Gastroesophageal sphincter (tissue), 4 donors: ENCODE results near the gene FGF18. TPM values are rescaled to one million over a fixed set of nuclear protein-coding genes. Genes with fewer than 3 reads are reported as not detected.

Experiments
- ATAC-seq: fragments of 150-250 bp; one replicate; pipeline ENCODE4 v1.9.1; 2016; ENCODE audit warnings: mild to moderate bottlenecking, moderate library complexity
- H3K27ac ChIP-seq, 4 donors: fragments of 200-600 bp; sonication (generic) in 3 of 4; 1 replicate in 3 of 4; 2 replicates in 1 of 4; pipeline ENCODE4 v1.5.1; 2016 to 2019
- H3K27me3 ChIP-seq: fragments of 200-600 bp; sonication (generic); one replicate; pipeline ENCODE4 v1.5.1; 2019
- H3K36me3 ChIP-seq, 2 donors: fragments of 200-600 bp; sonication (generic); one replicate each; pipeline ENCODE4 v1.5.1; 2019; ENCODE audit warnings: control low read depth in 1 of 2
- H3K4me1 ChIP-seq, 3 donors: fragments of 200-600 bp; sonication (generic); 1 replicate in 2 of 3; 2 replicates in 1 of 3; pipeline ENCODE4 v1.5.1; 2016 to 2019; ENCODE audit warnings: control low read depth in 2 of 3
- H3K4me3 ChIP-seq, 2 donors: fragments of 200-600 bp; sonication (generic); one replicate each; pipeline ENCODE4 v1.5.1; 2019; ENCODE audit warnings: mild to moderate bottlenecking in 1 of 2, moderate library complexity in 1 of 2
- H3K9me3 ChIP-seq, 3 donors: fragments of 200-600 bp; sonication (generic); one replicate each; pipeline ENCODE4 v1.5.1; 2017 to 2019; ENCODE audit warnings: control low read depth in 2 of 3
- CTCF ChIP-seq, 4 experiments: fragments of 200-600 bp in 2 of 4; fragments of 450-650 bp in 2 of 4; sonication (generic) in 1 of 4; IDR thresholded peaks; one replicate each; pipeline ENCODE4 v1.5.1; 2017 to 2019; ENCODE audit warnings: antibody characterized with exemption in 4 of 4, mild to moderate bottlenecking in 2 of 4, moderate library complexity in 2 of 4
- EP300 ChIP-seq: sonication (generic); formaldehyde crosslinking; IDR thresholded peaks from one replicate; pipeline ENCODE4 v1.6.1; 2017; ENCODE audit warnings: antibody characterized with exemption, mild to moderate bottlenecking
- POLR2A ChIP-seq, 2 donors: fragments of 450-650 bp; IDR thresholded peaks; one replicate each; pipeline ENCODE4 v1.6.1; 2017; ENCODE audit warnings: antibody characterized with exemption in 2 of 2, mild to moderate bottlenecking in 2 of 2, moderate library complexity in 1 of 2
- POLR2AphosphoS5 ChIP-seq: sonication (generic); formaldehyde crosslinking; IDR thresholded peaks from one replicate; pipeline ENCODE4 v1.6.1; 2017; ENCODE audit warnings: antibody characterized with exemption
- WGBS, 2 donors: methylation state at CpG; one replicate each; pipeline ENCODE4 v1.1.5; 2018; ENCODE audit warnings: low coverage in 1 of 2; 5-methylcytosine and 5-hydroxymethylcytosine counted together
- total RNA-seq, 4 donors: library from RNA; depleted of rRNA; stranded (reverse); fragments of >200 nt; gene quantifications; one replicate each; pipeline ENCODE4 v1.1.0, GENCODE V29; 2016

The FGF18 gene
- total RNA-seq, 4 donors from 2014 or later: 1.8 to 2.1 TPM; not detected in 2

DNA sequence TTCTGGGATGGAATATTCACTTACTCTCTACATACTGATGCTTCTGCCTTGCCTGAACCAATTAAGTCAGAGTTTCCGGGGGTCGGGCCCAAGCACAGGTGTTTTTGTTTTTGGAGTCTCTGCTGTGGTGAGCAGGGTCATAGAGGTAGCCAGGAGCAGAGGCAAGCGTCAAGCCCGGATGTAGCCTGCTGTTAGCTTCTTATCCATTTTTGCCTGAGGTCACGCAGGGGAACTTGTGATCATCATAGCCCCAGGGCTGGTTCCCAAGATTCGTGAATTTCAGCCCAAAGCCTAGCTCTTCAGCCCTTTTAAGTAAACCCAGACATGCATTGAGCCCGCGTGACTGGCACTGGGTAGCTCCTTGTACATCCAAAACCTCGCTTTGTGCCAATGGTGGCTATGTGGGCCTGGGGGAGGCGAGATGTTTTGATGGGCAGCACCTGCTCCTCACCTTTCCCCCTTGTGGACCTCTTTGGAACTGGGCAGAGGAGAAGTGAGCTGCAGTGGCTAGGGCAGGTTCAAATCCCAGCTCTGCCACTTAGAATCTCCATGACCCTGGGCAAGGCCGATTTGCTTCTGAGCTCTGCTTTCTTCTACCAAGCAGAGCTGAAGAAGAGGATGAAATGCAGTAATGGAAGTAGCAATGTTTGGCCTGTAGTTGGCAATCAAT, 33.7 kb downstream of the FGF18 start:
- Histone ChIP-seq H3K9me3 (no peaks in the 10 kb centered on the region), H3K27ac (no peak overlapping the region), H3K4me1 (peaks cover 0 to 21% (median 7%) of the 10 kb centered on the region in 3 donors), H3K36me3 (no peaks in the 10 kb centered on the region), H3K4me3 (no peak overlapping the region), H3K27me3 (peaks cover 19% of the 10 kb centered on the region)
- TF ChIP-seq POLR2A (IDR thresholded peaks at IDR 0.05): no peak
- TF ChIP-seq POLR2AphosphoS5: no peak
- TF ChIP-seq CTCF (IDR thresholded peaks at IDR 0.05): no peak
- no peak for TF ChIP-seq EP300
- 96 to 100% methylated on average over 3 to 4 of the region's 11 CpGs for WGBS, 2 donors
- ATAC-seq: no peak

GRCh38 chr5:171453988-171454387, 34.5 kb downstream of the FGF18 start:
- Histone ChIP-seq H3K4me3 (no peak overlapping the region), H3K9me3 (no peaks in the 10 kb centered on the region), H3K27me3 (peaks cover 23% of the 10 kb centered on the region), H3K36me3 (no peaks in the 10 kb centered on the region), H3K4me1 (peaks cover 0 to 21% (median 7%) of the 10 kb centered on the region in 3 donors), H3K27ac (no peak overlapping the region)
- TF ChIP-seq POLR2A (IDR thresholded peaks at IDR 0.05): no peak
- no peak for TF ChIP-seq EP300
- TF ChIP-seq CTCF (IDR thresholded peaks at IDR 0.05): no peak
- TF ChIP-seq POLR2AphosphoS5: no peak
- no peak for ATAC-seq
- 100% methylated on average over 1 of the region's 2 CpGs; no CpG with 5 or more reads in 1 of the 2 donors for whole genome bisulfite sequencing, 2 donors

GRCh38 chr5:171454549-171454948, 35.1 kb downstream of the FGF18 start:
- Histone ChIP-seq H3K27me3 (peaks cover 25% of the 10 kb centered on the region), H3K9me3 (no peaks in the 10 kb centered on the region), H3K27ac (no peak overlapping the region), H3K4me1 (peaks cover 0 to 21% (median 7%) of the 10 kb centered on the region in 3 donors), H3K4me3 (no peak overlapping the region), H3K36me3 (no peaks in the 10 kb centered on the region)
- TF ChIP-seq POLR2A (IDR thresholded peaks at IDR 0.05) (no peak), POLR2AphosphoS5 (no peak), EP300 (no peak), CTCF (IDR thresholded peaks at IDR 0.05) (no peak)
- WGBS, 2 donors: 77% methylated on average over 8 of the region's 10 CpGs; no CpG with 5 or more reads in 1 of the 2 donors
- no peak for ATAC-seq

DNA sequence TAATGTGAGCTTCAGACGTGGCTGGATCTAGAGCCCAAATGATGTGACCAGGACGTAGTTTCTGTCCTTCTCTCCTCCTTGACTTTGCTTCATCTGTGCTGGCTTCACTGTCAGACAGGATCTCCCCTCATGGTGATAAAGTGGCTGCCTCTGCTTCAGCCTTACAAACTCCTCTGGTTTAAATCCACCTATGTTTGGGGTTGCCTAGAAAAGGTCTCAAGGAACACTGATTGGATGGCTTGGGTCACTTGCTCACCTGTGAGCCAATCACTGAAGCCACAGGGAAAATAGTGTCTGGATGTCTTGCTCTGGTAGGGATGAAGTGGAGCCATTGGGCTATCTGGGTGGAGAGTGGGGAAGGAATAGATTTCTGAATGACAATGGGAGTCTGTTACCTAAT, 36.1 kb downstream of the FGF18 start:
- no peak overlapping the region for H3K27ac ChIP-seq

More for the DNA sequence above, 36.1 kb downstream of the FGF18 start:
- Histone ChIP-seq H3K27me3 (peaks cover 34% of the 10 kb centered on the region), H3K36me3 (no peaks in the 10 kb centered on the region), H3K4me3 (no peak overlapping the region), H3K9me3 (no peaks in the 10 kb centered on the region), H3K4me1 (peaks cover 0 to 12% (median 7%) of the 10 kb centered on the region in 3 donors)
- TF ChIP-seq CTCF (IDR thresholded peaks at IDR 0.05): no peak
- 100% methylated on average over 2 of the region's 2 CpGs; no CpG with 5 or more reads in 1 of the 2 donors for WGBS, 2 donors
- no peak for ATAC-seq
